GM23338 (cell line): Measurements from ENCODE around the gene POLK.

Source experiments
- CTCF ChIP-seq, 2 experiments: fragments of 200-600 bp in 1 of 2; sonication (generic) in 1 of 2; conservative IDR thresholded peaks; 2 replicates each; pipeline versions ENCODE4 v1.5.1 to v1.6.1; 2016 to 2017; ENCODE audit warnings: antibody characterized with exemption in 2 of 2, low read depth in 2 of 2, mild to moderate bottlenecking in 2 of 2, moderate library complexity in 1 of 2
- JUNB ChIP-seq: IDR thresholded peaks from one replicate; pipeline ENCODE4 v1.6.1; 2016; ENCODE audit warnings: antibody characterized with exemption; ENCODE audit not compliant: unreplicated experiment
- POLR2AphosphoS5 ChIP-seq: IDR thresholded peaks from 2 replicates; pipeline ENCODE4 v1.6.1; 2016; ENCODE audit warnings: antibody characterized with exemption, low read depth
- TF ChIP-seq, protein P1 (sequence below): IDR thresholded peaks from one replicate; pipeline ENCODE4 v1.6.1; 2018; ENCODE audit warnings: antibody characterized with exemption; ENCODE audit not compliant: unreplicated experiment

GRCh38 chr5:75525344-75525743 is 13.7 kb downstream of the POLK start:
- TF ChIP-seq CTCF (conservative IDR thresholded peaks at IDR 0.05; ENCODE audit: low read depth in 2 of 2), result no peak
- TF ChIP-seq POLR2AphosphoS5, result no peak
- no peak for TF ChIP-seq JUNB
- TF ChIP-seq, protein P1, sequence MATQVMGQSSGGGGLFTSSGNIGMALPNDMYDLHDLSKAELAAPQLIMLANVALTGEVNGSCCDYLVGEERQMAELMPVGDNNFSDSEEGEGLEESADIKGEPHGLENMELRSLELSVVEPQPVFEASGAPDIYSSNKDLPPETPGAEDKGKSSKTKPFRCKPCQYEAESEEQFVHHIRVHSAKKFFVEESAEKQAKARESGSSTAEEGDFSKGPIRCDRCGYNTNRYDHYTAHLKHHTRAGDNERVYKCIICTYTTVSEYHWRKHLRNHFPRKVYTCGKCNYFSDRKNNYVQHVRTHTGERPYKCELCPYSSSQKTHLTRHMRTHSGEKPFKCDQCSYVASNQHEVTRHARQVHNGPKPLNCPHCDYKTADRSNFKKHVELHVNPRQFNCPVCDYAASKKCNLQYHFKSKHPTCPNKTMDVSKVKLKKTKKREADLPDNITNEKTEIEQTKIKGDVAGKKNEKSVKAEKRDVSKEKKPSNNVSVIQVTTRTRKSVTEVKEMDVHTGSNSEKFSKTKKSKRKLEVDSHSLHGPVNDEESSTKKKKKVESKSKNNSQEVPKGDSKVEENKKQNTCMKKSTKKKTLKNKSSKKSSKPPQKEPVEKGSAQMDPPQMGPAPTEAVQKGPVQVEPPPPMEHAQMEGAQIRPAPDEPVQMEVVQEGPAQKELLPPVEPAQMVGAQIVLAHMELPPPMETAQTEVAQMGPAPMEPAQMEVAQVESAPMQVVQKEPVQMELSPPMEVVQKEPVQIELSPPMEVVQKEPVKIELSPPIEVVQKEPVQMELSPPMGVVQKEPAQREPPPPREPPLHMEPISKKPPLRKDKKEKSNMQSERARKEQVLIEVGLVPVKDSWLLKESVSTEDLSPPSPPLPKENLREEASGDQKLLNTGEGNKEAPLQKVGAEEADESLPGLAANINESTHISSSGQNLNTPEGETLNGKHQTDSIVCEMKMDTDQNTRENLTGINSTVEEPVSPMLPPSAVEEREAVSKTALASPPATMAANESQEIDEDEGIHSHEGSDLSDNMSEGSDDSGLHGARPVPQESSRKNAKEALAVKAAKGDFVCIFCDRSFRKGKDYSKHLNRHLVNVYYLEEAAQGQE, result no peak
